Prostate gland (tissue), 2 donors: ENCODE data around the gene KLHL36. TPM values are rescaled to one million over a fixed set of nuclear protein-coding genes. Genes with fewer than 3 reads are reported as not detected.

Experiments
- DNase-seq: peaks from one replicate; pipeline ENCODE4 v3.0.0-alpha.2; 2019; ENCODE audit warnings: low spot score
- H3K27ac ChIP-seq, 2 donors: fragments of 200-600 bp; sonication (generic); 2 replicates each; pipeline ENCODE4 v1.5.1; 2017 to 2019
- H3K27me3 ChIP-seq: fragments of 200-600 bp; sonication (generic); replicated peaks from 2 replicates; pipeline ENCODE4 v1.5.1; 2019; ENCODE audit not compliant: insufficient read depth
- H3K36me3 ChIP-seq, 2 donors: fragments of 200-600 bp; sonication (generic); 1 replicate in 1 of 2; 2 replicates in 1 of 2; pipeline versions ENCODE4 v1.5.1 to v1.8.1; 2017 to 2019
- H3K4me1 ChIP-seq: fragments of 200-600 bp; sonication (generic); replicated peaks from 2 replicates; pipeline ENCODE4 v1.5.1; 2019
- H3K4me3 ChIP-seq, 2 donors: fragments of 200-600 bp; sonication (generic); 2 replicates each; pipeline ENCODE4 v1.5.1; 2017 to 2019
- H3K9me3 ChIP-seq: fragments of 200-600 bp; sonication (generic); 2 replicates; pipeline ENCODE4 v1.5.1; 2017
- CTCF ChIP-seq, 4 experiments: fragments of 200-600 bp in 2 of 4; fragments of 450-650 bp in 2 of 4; sonication (generic) in 2 of 4; IDR thresholded peaks; 1 replicate in 3 of 4; 2 replicates in 1 of 4; pipeline ENCODE4 v1.5.1; 2016 to 2019; ENCODE audit warnings: antibody characterized with exemption in 4 of 4, mild to moderate bottlenecking in 2 of 4, moderate library complexity in 2 of 4
- POLR2A ChIP-seq: fragments of 450-650 bp; IDR thresholded peaks from one replicate; pipeline ENCODE4 v1.6.1; 2016; ENCODE audit warnings: antibody characterized with exemption, mild to moderate bottlenecking
- POLR2AphosphoS5 ChIP-seq: sonication (generic); formaldehyde crosslinking; IDR thresholded peaks from one replicate; pipeline ENCODE4 v1.6.1; 2017; ENCODE audit warnings: antibody characterized with exemption
- WGBS: methylation state at CpG from one replicate; pipeline ENCODE4 v1.1.5; 2018; 5-methylcytosine and 5-hydroxymethylcytosine counted together
- intact Hi-C: fragments of 100-400 bp; cut with DNase I; formaldehyde crosslinking; loops from one replicate; pipeline ENCODE4 v1.14.2; 2022
- total RNA-seq, 2 donors: library from RNA; depleted of rRNA; stranded (reverse); fragments of >200 nt; gene quantifications; one replicate each; pipeline ENCODE4 v1.1.0, GENCODE V29; 2016

Gene KLHL36
- total RNA-seq, 2 donors from 2014 or later: 57.1 to 106 TPM

- intact Hi-C loops: no loop called here
- Histone ChIP-seq H3K9me3 (no peaks in the 10 kb centered on the region), H3K4me1 (peaks cover 3% of the 10 kb centered on the region), H3K36me3 (no peaks in the 10 kb centered on the region), H3K4me3 (no peak overlapping the region), H3K27ac (no peak overlapping the region), H3K27me3 (no peaks in the 10 kb centered on the region)
- 82% methylated on average over 11 of the region's 11 CpGs for WGBS
- DNase-seq: no peak
- TF ChIP-seq POLR2A (no peak), POLR2AphosphoS5 (no peak), CTCF (IDR thresholded peaks at IDR 0.05) (no peak)
Observed at GRCh38 chr16:84710686-84711085, 62.4 kb downstream of the KLHL36 start.

Other genes starting within 250 kb of the KLHL36 start
- 10 to 100 TPM; 12.4 to 13.7 TPM for gene MEAK7, start 143.9 kb upstream of the KLHL36 start, total RNA-seq
- gene COTL1, start 30.4 kb upstream of the KLHL36 start, total RNA-seq: 100 to 1,000 TPM in 1 of 2 donors, 10 to 100 TPM in 1; 46.8 to 110 TPM
- gene USP10, start 51.5 kb downstream of the KLHL36 start, total RNA-seq: 10 to 100 TPM; 57.4 to 95.7 TPM
- 100 to 1,000 TPM; 186 to 226 TPM for gene CRISPLD2, start 171.5 kb downstream of the KLHL36 start, total RNA-seq